Epithelial cell of esophagus (primary cell): ENCODE measurements around the gene RAB31.

Source experiments
- DNase-seq: peaks from one replicate; pipeline ENCODE4 v3.0.0; 2010; ENCODE audit warnings: low read depth
- H3K4me3 ChIP-seq: 2 replicates; pipeline ENCODE4 v1.5.1; 2011; ENCODE audit warnings: mild to moderate bottlenecking, low read length, control low read depth
- CTCF ChIP-seq: IDR thresholded peaks from 2 replicates; pipeline ENCODE4 v1.5.1; 2011; ENCODE audit warnings: low read depth, mild to moderate bottlenecking, low read length, control low read depth, inconsistent platforms; ENCODE audit not compliant: insufficient read depth; ENCODE audit errors: missing control alignments

Gene RAB31

GRCh38 chr18:9694174-9694573, 13.9 kb upstream of the RAB31 start:
- no peak for DNase-seq
- TF ChIP-seq CTCF = no peak
- H3K4me3 ChIP-seq = no peak overlapping the region

GRCh38 chr18:9694952-9695495, 13.1 kb upstream of the RAB31 start:
- no peak for DNase-seq
- no peak overlapping the region for H3K4me3 ChIP-seq
- TF ChIP-seq CTCF = no peak

- DNase-seq = no peak
- no peak overlapping the region for H3K4me3 ChIP-seq
- no peak for TF ChIP-seq CTCF
Measured at GRCh38 chr18:9695605-9696004, 12.5 kb upstream of the RAB31 start.

DNA sequence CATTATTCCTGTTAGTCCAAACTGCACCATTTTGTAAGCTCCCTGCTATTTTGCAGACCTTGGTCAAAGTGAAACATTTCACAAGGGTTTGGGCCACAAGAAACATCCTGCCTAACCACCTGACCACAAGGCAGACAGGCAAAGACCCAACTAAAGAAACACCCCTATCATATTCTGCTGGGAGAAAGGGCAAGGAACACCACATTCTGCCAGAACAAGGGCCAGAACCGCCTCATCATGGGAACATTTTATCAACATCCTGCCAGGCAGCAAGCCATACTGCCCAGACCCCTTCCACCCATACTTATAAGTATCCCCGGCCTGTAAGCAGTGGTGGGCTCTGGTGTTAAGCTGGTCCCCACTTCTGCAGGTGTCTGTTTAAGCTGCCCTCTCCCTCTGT, 12.0 kb upstream of the RAB31 start:
- DNase-seq = no peak
- no peak overlapping the region for H3K4me3 ChIP-seq
- TF ChIP-seq CTCF = no peak

- no peak overlapping the region for H3K4me3 ChIP-seq
- no peak for TF ChIP-seq CTCF
- DNase-seq = no peak
Measured at GRCh38 chr18:9696701-9697100, 11.4 kb upstream of the RAB31 start.

GRCh38 chr18:9697121-9697520, 11.0 kb upstream of the RAB31 start:
- no peak for TF ChIP-seq CTCF
- no peak overlapping the region for H3K4me3 ChIP-seq
- DNase-seq = no peak

- TF ChIP-seq CTCF = no peak
- no peak for DNase-seq
- no peak overlapping the region for H3K4me3 ChIP-seq
Measured at GRCh38 chr18:9698497-9698896, 9.6 kb upstream of the RAB31 start.
